DND-41 (cell line): ENCODE measurements around the gene POFUT1.

Source experiments
- EZH2 ChIP-seq: IDR thresholded peaks from 3 replicates; pipeline ENCODE4 v1.6.1; 2012; ENCODE audit warnings: borderline replicate concordance, low read depth, mild to moderate bottlenecking, moderate library complexity, low read length, inconsistent platforms; ENCODE audit not compliant: severe bottlenecking
- TF ChIP-seq, protein P1 (sequence below): IDR thresholded peaks from 2 replicates; pipeline ENCODE4 v1.5.1; 2012; ENCODE audit warnings: borderline replicate concordance, low read length, moderate library complexity, mild to moderate bottlenecking; ENCODE audit not compliant: poor library complexity, severe bottlenecking; ENCODE audit errors: extremely low read depth

DNA sequence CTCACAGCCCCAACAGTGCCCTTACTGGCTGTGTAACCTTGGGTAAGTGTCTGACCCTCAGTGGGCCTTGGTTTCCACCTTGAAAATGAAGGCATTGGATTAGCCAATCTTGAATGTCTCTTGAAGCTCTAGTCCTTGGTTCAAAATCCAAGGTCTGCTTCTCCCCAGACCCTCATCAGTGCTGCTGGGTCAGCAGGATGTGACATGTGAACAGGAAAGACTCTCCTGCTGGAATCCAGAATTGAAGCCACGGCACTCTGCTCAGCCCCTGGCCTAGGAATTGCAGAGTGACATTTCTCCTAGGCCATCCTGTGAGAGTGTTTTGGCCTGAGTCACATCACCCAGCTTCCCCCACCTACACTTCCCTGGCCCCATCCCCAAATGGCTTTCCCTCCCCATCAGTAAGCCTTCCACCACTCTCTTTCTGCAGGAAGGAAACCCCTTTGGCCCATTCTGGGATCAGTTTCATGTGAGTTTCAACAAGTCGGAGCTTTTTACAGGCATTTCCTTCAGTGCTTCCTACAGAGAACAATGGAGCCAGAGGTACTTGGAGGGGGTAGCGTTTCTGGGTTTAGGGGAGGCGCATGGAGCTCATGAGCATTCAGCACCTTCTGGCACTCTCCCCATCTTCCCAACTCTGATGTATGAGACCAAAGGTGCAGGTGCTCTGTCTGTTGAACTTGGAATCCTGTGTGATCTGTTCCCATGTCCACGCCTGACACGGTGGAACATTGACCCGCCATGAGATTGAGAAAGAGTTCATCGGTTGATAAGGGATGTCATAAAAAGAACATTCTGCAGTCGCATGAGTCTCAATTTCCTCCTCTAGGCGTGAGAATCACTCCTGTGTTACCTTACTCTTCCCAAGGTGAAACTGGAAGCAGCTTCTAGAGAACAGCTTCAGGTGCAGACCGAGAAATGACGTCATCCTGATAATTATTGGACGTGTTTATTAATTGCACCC lies 8.8 kb downstream of the POFUT1 start:
- TF ChIP-seq, protein P1, sequence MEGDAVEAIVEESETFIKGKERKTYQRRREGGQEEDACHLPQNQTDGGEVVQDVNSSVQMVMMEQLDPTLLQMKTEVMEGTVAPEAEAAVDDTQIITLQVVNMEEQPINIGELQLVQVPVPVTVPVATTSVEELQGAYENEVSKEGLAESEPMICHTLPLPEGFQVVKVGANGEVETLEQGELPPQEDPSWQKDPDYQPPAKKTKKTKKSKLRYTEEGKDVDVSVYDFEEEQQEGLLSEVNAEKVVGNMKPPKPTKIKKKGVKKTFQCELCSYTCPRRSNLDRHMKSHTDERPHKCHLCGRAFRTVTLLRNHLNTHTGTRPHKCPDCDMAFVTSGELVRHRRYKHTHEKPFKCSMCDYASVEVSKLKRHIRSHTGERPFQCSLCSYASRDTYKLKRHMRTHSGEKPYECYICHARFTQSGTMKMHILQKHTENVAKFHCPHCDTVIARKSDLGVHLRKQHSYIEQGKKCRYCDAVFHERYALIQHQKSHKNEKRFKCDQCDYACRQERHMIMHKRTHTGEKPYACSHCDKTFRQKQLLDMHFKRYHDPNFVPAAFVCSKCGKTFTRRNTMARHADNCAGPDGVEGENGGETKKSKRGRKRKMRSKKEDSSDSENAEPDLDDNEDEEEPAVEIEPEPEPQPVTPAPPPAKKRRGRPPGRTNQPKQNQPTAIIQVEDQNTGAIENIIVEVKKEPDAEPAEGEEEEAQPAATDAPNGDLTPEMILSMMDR: no peak
- TF ChIP-seq EZH2: no peak
